ENCODE results near the gene LRRC9.

Gene LRRC9

DNA sequence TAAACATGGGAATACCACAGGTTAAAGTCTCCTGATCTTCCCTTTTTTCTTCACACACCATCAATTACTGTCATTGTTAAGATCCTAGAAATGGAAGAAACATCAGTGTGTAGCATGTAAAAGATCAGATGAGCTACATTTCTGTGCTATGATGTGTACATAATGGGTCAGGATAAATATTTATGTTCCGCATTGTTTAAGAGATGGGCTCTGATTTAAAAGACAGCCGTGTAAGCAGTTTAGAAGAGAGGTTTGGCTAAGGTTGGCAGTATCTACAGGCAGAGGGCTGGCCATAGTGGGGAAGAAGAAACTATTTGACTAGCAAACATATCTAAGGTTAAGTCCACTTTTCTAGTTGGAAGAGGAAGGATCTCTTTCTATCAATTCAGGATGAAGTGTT lies 49.4 kb downstream of the LRRC9 start:
- Histone ChIP-seq H3K4me3 (ENCODE audit: low read length) (no peak overlapping the region), H3K9me3 (replicated peaks; ENCODE audit: insufficient read depth, low read length) (no peaks in the 10 kb centered on the region), H3K4me1 (ENCODE audit: low read length) (no peaks in the 10 kb centered on the region), H3K79me2 (ENCODE audit: low read length) (no peaks in the 10 kb centered on the region), H3K27ac (ENCODE audit: low read length) (no peak overlapping the region), H3K9ac (ENCODE audit: low read length) (no peak overlapping the region), H2AFZ (ENCODE audit: low read length) (no peak overlapping the region), H4K20me1 (ENCODE audit: insufficient read depth, low read length) (no peaks in the 10 kb centered on the region), H3K9me2 (replicated peaks; ENCODE audit: insufficient read depth, low read length) (no peaks in the 10 kb centered on the region), H3K36me3 (replicated peaks; ENCODE audit: insufficient read depth, low read length) (no peaks in the 10 kb centered on the region), H3K27me3 (replicated peaks; ENCODE audit: insufficient read depth, low read length) (no peaks in the 10 kb centered on the region), H3F3A (ENCODE audit: insufficient read depth, low read length) (no peaks in the 10 kb centered on the region), H3K4me2 (ENCODE audit: low read depth, low read length) (no peak overlapping the region)
- TF ChIP-seq EZH2 (optimal IDR thresholded peaks at IDR 0.05; ENCODE audit: low read depth, low read length) (no peak), EZH2phosphoT487 (IDR thresholded peaks at IDR 0.05; ENCODE audit: low read length) (no peak)
- TF ChIP-seq, protein P1, sequence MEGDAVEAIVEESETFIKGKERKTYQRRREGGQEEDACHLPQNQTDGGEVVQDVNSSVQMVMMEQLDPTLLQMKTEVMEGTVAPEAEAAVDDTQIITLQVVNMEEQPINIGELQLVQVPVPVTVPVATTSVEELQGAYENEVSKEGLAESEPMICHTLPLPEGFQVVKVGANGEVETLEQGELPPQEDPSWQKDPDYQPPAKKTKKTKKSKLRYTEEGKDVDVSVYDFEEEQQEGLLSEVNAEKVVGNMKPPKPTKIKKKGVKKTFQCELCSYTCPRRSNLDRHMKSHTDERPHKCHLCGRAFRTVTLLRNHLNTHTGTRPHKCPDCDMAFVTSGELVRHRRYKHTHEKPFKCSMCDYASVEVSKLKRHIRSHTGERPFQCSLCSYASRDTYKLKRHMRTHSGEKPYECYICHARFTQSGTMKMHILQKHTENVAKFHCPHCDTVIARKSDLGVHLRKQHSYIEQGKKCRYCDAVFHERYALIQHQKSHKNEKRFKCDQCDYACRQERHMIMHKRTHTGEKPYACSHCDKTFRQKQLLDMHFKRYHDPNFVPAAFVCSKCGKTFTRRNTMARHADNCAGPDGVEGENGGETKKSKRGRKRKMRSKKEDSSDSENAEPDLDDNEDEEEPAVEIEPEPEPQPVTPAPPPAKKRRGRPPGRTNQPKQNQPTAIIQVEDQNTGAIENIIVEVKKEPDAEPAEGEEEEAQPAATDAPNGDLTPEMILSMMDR (IDR thresholded peaks at IDR 0.05; ENCODE audit: low read length): no peak
- DNase-seq: no peak

DNA sequence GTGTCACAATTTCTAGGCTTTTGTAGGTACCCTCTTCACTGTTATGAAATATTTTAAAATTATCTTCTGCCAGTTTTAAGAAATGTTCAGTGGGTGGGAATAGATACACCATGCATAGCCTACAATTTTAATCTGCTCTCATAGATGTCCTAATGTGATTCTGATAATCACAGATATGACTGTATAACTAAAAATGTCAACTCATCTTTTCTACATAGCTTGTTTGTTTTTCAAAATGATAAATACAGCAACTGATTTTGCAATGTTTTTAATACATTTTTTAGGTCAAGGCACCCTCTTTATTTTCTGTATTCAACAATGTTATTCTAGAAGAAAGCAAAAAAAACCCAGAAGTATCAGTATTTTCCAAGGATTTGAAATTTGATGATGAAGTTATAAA lies 61.6 kb downstream of the LRRC9 start:
- no peaks in the 10 kb centered on the region for H3K4me1 ChIP-seq (ENCODE audit: low read length)
- no peak overlapping the region for H3K27ac ChIP-seq (ENCODE audit: low read length)
- no peak overlapping the region for H3K4me2 ChIP-seq (ENCODE audit: low read depth, low read length)
- H3K79me2 ChIP-seq (ENCODE audit: low read length): no peaks in the 10 kb centered on the region
- TF ChIP-seq, protein P1 (IDR thresholded peaks at IDR 0.05; ENCODE audit: low read length): no peak
- TF ChIP-seq EZH2 (optimal IDR thresholded peaks at IDR 0.05; ENCODE audit: low read depth, low read length) (no peak), EZH2phosphoT487 (IDR thresholded peaks at IDR 0.05; ENCODE audit: low read length) (no peak)
- no peaks in the 10 kb centered on the region for H4K20me1 ChIP-seq (ENCODE audit: insufficient read depth, low read length)
- H3K4me3 ChIP-seq (ENCODE audit: low read length): no peak overlapping the region
- no peaks in the 10 kb centered on the region for H3K27me3 ChIP-seq (replicated peaks; ENCODE audit: insufficient read depth, low read length)
- DNase-seq: no peak
- H3F3A ChIP-seq (ENCODE audit: insufficient read depth, low read length): no peaks in the 10 kb centered on the region
- no peak overlapping the region for H2AFZ ChIP-seq (ENCODE audit: low read length)
- H3K9me3 ChIP-seq (replicated peaks; ENCODE audit: insufficient read depth, low read length): no peaks in the 10 kb centered on the region
- no peaks in the 10 kb centered on the region for H3K9me2 ChIP-seq (replicated peaks; ENCODE audit: insufficient read depth, low read length)
- H3K36me3 ChIP-seq (replicated peaks; ENCODE audit: insufficient read depth, low read length): no peaks in the 10 kb centered on the region
- no peak overlapping the region for H3K9ac ChIP-seq (ENCODE audit: low read length)

- no peaks in the 10 kb centered on the region for H3K9me3 ChIP-seq (replicated peaks; ENCODE audit: insufficient read depth, low read length)
- H3K79me2 ChIP-seq (ENCODE audit: low read length): no peaks in the 10 kb centered on the region
- H3K27me3 ChIP-seq (replicated peaks; ENCODE audit: insufficient read depth, low read length): no peaks in the 10 kb centered on the region
- no peaks in the 10 kb centered on the region for H3K36me3 ChIP-seq (replicated peaks; ENCODE audit: insufficient read depth, low read length)
- H3K4me2 ChIP-seq (ENCODE audit: low read depth, low read length): no peak overlapping the region
- no peak overlapping the region for H3K9ac ChIP-seq (ENCODE audit: low read length)
- H2AFZ ChIP-seq (ENCODE audit: low read length): no peak overlapping the region
- H3K4me3 ChIP-seq (ENCODE audit: low read length): no peak overlapping the region
- H3K27ac ChIP-seq (ENCODE audit: low read length): no peak overlapping the region
- no peaks in the 10 kb centered on the region for H3K4me1 ChIP-seq (ENCODE audit: low read length)
- no peaks in the 10 kb centered on the region for H3F3A ChIP-seq (ENCODE audit: insufficient read depth, low read length)
- DNase-seq: no peak
- H3K9me2 ChIP-seq (replicated peaks; ENCODE audit: insufficient read depth, low read length): no peaks in the 10 kb centered on the region
- H4K20me1 ChIP-seq (ENCODE audit: insufficient read depth, low read length): no peaks in the 10 kb centered on the region
- TF ChIP-seq EZH2phosphoT487 (IDR thresholded peaks at IDR 0.05; ENCODE audit: low read length): no peak
- TF ChIP-seq, protein P1 (IDR thresholded peaks at IDR 0.05; ENCODE audit: low read length): no peak
- no peak for TF ChIP-seq EZH2 (optimal IDR thresholded peaks at IDR 0.05; ENCODE audit: low read depth, low read length)
Measured at GRCh38 chr14:59983048-59983447, 63.1 kb downstream of the LRRC9 start.

Data from MM.1S (cell line).